H1 (cell line): ENCODE measurements around the gene FAM98C. TPM values are rescaled to one million over a fixed set of nuclear protein-coding genes. Genes with fewer than 3 reads are reported as not detected.

Source experiments
- CTCF ChIA-PET: fragments of 300-600 bp; sonication (Branson Sonifier 250); formaldehyde crosslinking; loops from one replicate; lab custom pipeline; 2021; ENCODE audit not compliant: partially characterized antibody; lab: Charles Lee
- POLR2A ChIA-PET: fragments of 300-600 bp; sonication (Branson Sonifier 250); formaldehyde crosslinking; loops from one replicate; lab custom pipeline; 2021; ENCODE audit warnings: inconsistent platforms; ENCODE audit not compliant: partially characterized antibody; lab: Charles Lee
- DNase-seq, 2 experiments: peaks; one replicate each; pipeline versions ENCODE4 v3.0.0 to v3.0.0-alpha.2; 2010 to 2022; ENCODE audit warnings: low spot score in 2 of 2, low read depth in 1 of 2, mixed read lengths in 1 of 2
- FAIRE-seq: peaks from 2 replicates; lab custom pipeline; 2011; peaks lifted over from hg19 to GRCh38; lab: Jason Lieb, UNC
- H2AFZ ChIP-seq: 2 replicates; pipeline ENCODE4 v1.8.1; 2012; ENCODE audit warnings: low read length, inconsistent platforms
- H2AK5ac ChIP-seq: 2 replicates; pipeline ENCODE4 v1.6.1; 2013; ENCODE audit warnings: low read depth, low read length
- H2BK120ac ChIP-seq: replicated peaks from 2 replicates; pipeline ENCODE3; 2013; ENCODE audit warnings: low read depth, low read length, inconsistent platforms
- H2BK12ac ChIP-seq: 2 replicates; pipeline ENCODE4 v1.6.1; 2013; ENCODE audit warnings: low read depth, low read length
- H2BK15ac ChIP-seq: 2 replicates; pipeline ENCODE4 v1.6.1; 2013; ENCODE audit warnings: low read length
- H2BK20ac ChIP-seq: 2 replicates; pipeline ENCODE4 v1.6.1; 2013; ENCODE audit warnings: low read length
- H2BK5ac ChIP-seq: 2 replicates; pipeline ENCODE4 v1.6.1; 2013; ENCODE audit warnings: low read depth, low read length
- H3K14ac ChIP-seq: 2 replicates; pipeline ENCODE4 v1.6.1; 2013; ENCODE audit warnings: inconsistent platforms; ENCODE audit not compliant: insufficient read length
- H3K18ac ChIP-seq: 2 replicates; pipeline ENCODE4 v1.6.1; 2013; ENCODE audit warnings: low read length; ENCODE audit errors: extremely low read depth
- H3K23ac ChIP-seq: 2 replicates; pipeline ENCODE4 v1.6.1; 2013; ENCODE audit warnings: inconsistent platforms; ENCODE audit not compliant: insufficient read length
- H3K23me2 ChIP-seq: 2 replicates; pipeline ENCODE4 v1.6.1; 2013; ENCODE audit warnings: low read depth, low read length
- H3K27ac ChIP-seq: 2 replicates; pipeline ENCODE4 v1.6.1; 2011; ENCODE audit warnings: low read depth, low read length, inconsistent platforms
- H3K27me3 ChIP-seq, 4 experiments: replicated peaks in 1 of 4; 1 replicate in 1 of 4; 2 replicates in 3 of 4; pipeline versions ENCODE4 v1.6.1 to v1.8.1; 2011 to 2013; ENCODE audit warnings: low read length in 3 of 4, mild to moderate bottlenecking in 3 of 4, inconsistent platforms in 2 of 4, mixed read lengths in 2 of 4, moderate library complexity in 1 of 4; ENCODE audit not compliant: control insufficient read depth in 3 of 4, insufficient read depth in 3 of 4; ENCODE audit errors: extremely low read depth in 1 of 4
- H3K36me3 ChIP-seq, 4 experiments: 2 replicates each; pipeline versions ENCODE4 v1.6.1 to v1.8.1; 2011 to 2013; ENCODE audit warnings: mild to moderate bottlenecking in 4 of 4, low read length in 3 of 4, moderate library complexity in 2 of 4, control low read depth in 1 of 4, inconsistent platforms in 1 of 4; ENCODE audit not compliant: insufficient read depth in 4 of 4, control insufficient read depth in 2 of 4
- H3K4ac ChIP-seq: replicated peaks from 2 replicates; pipeline ENCODE3; 2013; ENCODE audit warnings: low read length, low read depth, mixed read lengths, inconsistent platforms; ENCODE audit not compliant: insufficient read length
- H3K4me1 ChIP-seq, 4 experiments: replicated peaks in 1 of 4; 1 replicate in 1 of 4; 2 replicates in 3 of 4; pipeline versions ENCODE4 v1.6.1 to v1.8.1; 2011 to 2013; ENCODE audit warnings: low read length in 3 of 4, inconsistent platforms in 2 of 4, mixed read lengths in 1 of 4; ENCODE audit not compliant: insufficient read depth in 4 of 4, control insufficient read depth in 3 of 4
- H3K4me2 ChIP-seq, 2 experiments: 2 replicates each; pipeline versions ENCODE4 v1.6.1 to v1.8.1; 2011 to 2013; ENCODE audit warnings: low read depth in 2 of 2, low read length in 2 of 2, control low read depth in 1 of 2, inconsistent platforms in 1 of 2, mild to moderate bottlenecking in 1 of 2; ENCODE audit not compliant: insufficient read depth in 1 of 2
- H3K4me3 ChIP-seq, 4 experiments: fragments of 200-600, 300-600 bp in 1 of 4; sonication (generic), shearing (Covaris generic), sonication (Bioruptor Twin) in 1 of 4; 2 replicates each; pipeline versions ENCODE4 v1.5.1 to v1.8.1; 2011 to 2016; ENCODE audit warnings: low read length in 4 of 4, low read depth in 3 of 4, control low read depth in 2 of 4, inconsistent platforms in 2 of 4, mild to moderate bottlenecking in 2 of 4, mixed read lengths in 1 of 4, moderate library complexity in 1 of 4; ENCODE audit not compliant: insufficient read depth in 2 of 4; ENCODE audit errors: extremely low read depth in 1 of 4
- H3K56ac ChIP-seq: replicated peaks from 2 replicates; pipeline ENCODE3; 2013; ENCODE audit warnings: low read depth, mild to moderate bottlenecking, mixed read lengths, low read length, inconsistent platforms; ENCODE audit not compliant: insufficient read length
- H3K79me1 ChIP-seq: 2 replicates; pipeline ENCODE4 v1.6.1; 2013; ENCODE audit warnings: low read depth, low read length, control low read depth
- H3K79me2 ChIP-seq, 2 experiments: 2 replicates each; pipeline versions ENCODE4 v1.6.1 to v1.8.1; 2012 to 2013; ENCODE audit warnings: low read length in 2 of 2, mild to moderate bottlenecking in 2 of 2, inconsistent platforms in 1 of 2; ENCODE audit not compliant: insufficient read depth in 2 of 2, control insufficient read depth in 1 of 2
- H3K9ac ChIP-seq, 4 experiments: replicated peaks in 1 of 4; 1 replicate in 1 of 4; 2 replicates in 3 of 4; pipeline versions ENCODE4 v1.6.1 to v1.8.1; 2011 to 2013; ENCODE audit warnings: low read depth in 3 of 4, low read length in 3 of 4, control low read depth in 2 of 4, mild to moderate bottlenecking in 2 of 4, moderate library complexity in 2 of 4, inconsistent platforms in 1 of 4; ENCODE audit errors: extremely low read depth in 1 of 4
- H3K9me3 ChIP-seq, 2 experiments: 2 replicates each; pipeline versions ENCODE4 v1.6.1 to v1.8.1; 2012 to 2013; ENCODE audit warnings: mild to moderate bottlenecking in 2 of 2, moderate library complexity in 2 of 2, control low read depth in 1 of 2, inconsistent platforms in 1 of 2, low read depth in 1 of 2, low read length in 1 of 2, mixed read lengths in 1 of 2; ENCODE audit not compliant: insufficient read depth in 2 of 2
- H4K20me1 ChIP-seq, 2 experiments: replicated peaks in 1 of 2; 2 replicates each; pipeline versions ENCODE3 to v1.8.1; 2011 to 2013; ENCODE audit warnings: inconsistent platforms in 2 of 2, low read length in 2 of 2, mild to moderate bottlenecking in 1 of 2; ENCODE audit not compliant: insufficient read depth in 2 of 2, control insufficient read depth in 1 of 2
- H4K5ac ChIP-seq: 2 replicates; pipeline ENCODE4 v1.6.1; 2013; ENCODE audit warnings: low read length, low read depth, mixed read lengths, inconsistent platforms; ENCODE audit not compliant: insufficient read length
- H4K8ac ChIP-seq: 2 replicates; pipeline ENCODE4 v1.8.0; 2013; ENCODE audit warnings: mild to moderate bottlenecking, moderate library complexity, low read length, inconsistent platforms; ENCODE audit not compliant: insufficient read depth; ENCODE audit errors: extremely low read depth
- H4K91ac ChIP-seq: replicated peaks from 2 replicates; pipeline ENCODE3; 2013; ENCODE audit warnings: low read length, mixed read lengths, inconsistent platforms; ENCODE audit not compliant: insufficient read length
- ASH2L ChIP-seq: fragments of 200-600, 300-600 bp; sonication (generic); IDR thresholded peaks from one replicate; pipeline ENCODE4 v1.7.1; 2017; ENCODE audit warnings: low read length
- BCL11A ChIP-seq, 2 experiments: IDR thresholded peaks; one replicate each; pipeline ENCODE4 v1.6.1; 2011; ENCODE audit warnings: low read depth in 2 of 2, low read length in 2 of 2, mild to moderate bottlenecking in 2 of 2
- BRCA1 ChIP-seq: IDR thresholded peaks from 2 replicates; pipeline ENCODE4 v1.6.1; 2012; ENCODE audit warnings: low read depth, low read length, improper control_type of control experiment
- CTBP2 ChIP-seq: IDR thresholded peaks from 2 replicates; pipeline ENCODE4 v1.7.0; 2011; ENCODE audit warnings: borderline replicate concordance, mild to moderate bottlenecking, moderate library complexity, mixed read lengths, low read length; ENCODE audit not compliant: insufficient read depth, insufficient read length
- FOSL1 ChIP-seq: IDR thresholded peaks from 2 replicates; pipeline ENCODE4 v1.6.1; 2011; ENCODE audit warnings: mild to moderate bottlenecking, low read depth, low read length, moderate library complexity; ENCODE audit not compliant: insufficient read depth
- JUND ChIP-seq: IDR thresholded peaks from 2 replicates; pipeline ENCODE4 v1.6.1; 2011; ENCODE audit warnings: mild to moderate bottlenecking, improper control_type of control experiment, low read length
- MAFK ChIP-seq: IDR thresholded peaks from 2 replicates; pipeline ENCODE4 v1.6.1; 2012; ENCODE audit warnings: low read depth, mild to moderate bottlenecking, improper control_type of control experiment, low read length
- PHF8 ChIP-seq: fragments of 200-600 bp; sonication (generic); conservative IDR thresholded peaks from 2 replicates; pipeline ENCODE4 v1.7.1; 2012; ENCODE audit warnings: low read depth, mild to moderate bottlenecking, inconsistent platforms, low read length, moderate library complexity
- RXRA ChIP-seq: IDR thresholded peaks from 2 replicates; pipeline ENCODE4 v1.6.1; 2011; ENCODE audit warnings: low read depth, mild to moderate bottlenecking, low read length, moderate library complexity; ENCODE audit not compliant: insufficient read depth
- TAF1 ChIP-seq: IDR thresholded peaks from 2 replicates; pipeline ENCODE4 v1.6.1; 2011; ENCODE audit warnings: mild to moderate bottlenecking, low read depth, low read length
- TAF7 ChIP-seq: optimal IDR thresholded peaks from 2 replicates; pipeline ENCODE3; 2011; ENCODE audit warnings: low read depth, mild to moderate bottlenecking, inconsistent platforms, low read length, moderate library complexity, borderline replicate concordance
- WGBS, 2 experiments: shearing (Covaris generic) in 1 of 2; methylation state at CpG; one replicate each; pipeline versions ENCODE4 v1.1.6 to v1.1.7; 2013 to 2015; ENCODE audit warnings: low lambda C conversion rate in 2 of 2, mixed read lengths in 2 of 2, inconsistent platforms in 1 of 2, low coverage in 1 of 2, missing lambda C conversion rate in 1 of 2; ENCODE audit not compliant: insufficient replicate concordance in 2 of 2, insufficient coverage in 1 of 2, insufficient read length in 1 of 2; ENCODE audit errors: extremely low coverage in 1 of 2, missing lambda C conversion rate in 1 of 2; 5-methylcytosine and 5-hydroxymethylcytosine counted together
- polyA plus RNA-seq, 7 experiments: library from polyadenylated mRNA; depleted of rRNA in 3 of 7; stranded (reverse) in 5 of 7; unstranded in 2 of 7; fragments of >200 nt in 5 of 7; fragments of 200-250 nt in 2 of 7; gene quantifications; 1 replicate in 5 of 7; 2 replicates in 1 of 7; 4 replicates in 1 of 7; pipeline versions ENCODE4 v1.2.1 to v1.2.3, GENCODE V29; 2011 to 2013; ENCODE audit warnings: missing spikeins in 2 of 7, mixed read lengths in 2 of 7
- total RNA-seq: library from RNA; stranded (reverse); fragmentation: NEBNext Ultra II Directional; extraction: Animal tissue kit (Norgen Biotek cat#: 25700); gene quantifications from 2 replicates; pipeline ENCODE4 v1.2.1, GENCODE V29; 2021

Gene FAM98C
- total and polyA plus RNA-seq, 2 of the 8 experiments (the other 6 are each of a cell fraction or from before 2014, with no cell fraction given), result 6.1 to 9.4 TPM

GRCh38 chr19:38409631-38410133 is 6.8 kb downstream of the FAM98C start:
- Histone ChIP-seq H3K4me1 (peaks cover 0 to 3% (median 0%) of the 10 kb centered on the region in 4 experiments; a peak in 1 of 7 replicates), H3K4me2 (no peak overlapping the region), H2BK12ac (no peak overlapping the region), H3K9ac (peak overlapping the region in 1 of 4 experiments; percentile 11; a peak in 1 of 7 replicates), H3K9me3 (no peaks in the 10 kb centered on the region), H3K18ac (no peak overlapping the region), H2AK5ac (peak overlapping the region; percentile 53; the same call in 1 of the 2 replicates), H3K23me2 (no peaks in the 10 kb centered on the region), H3K56ac (no peak overlapping the region), H3K27me3 (peaks cover 0 to 2% (median 0%) of the 10 kb centered on the region in 4 experiments; a peak in 1 of 7 replicates), H3K27ac (no peak overlapping the region), H2BK15ac (no peak overlapping the region), H4K91ac (no peak overlapping the region), H3K4me3 (no peak overlapping the region), H3K14ac (no peak overlapping the region), H2BK120ac (no peak overlapping the region), H3K4ac (no peak overlapping the region), H3K23ac (peak overlapping the region; percentile 79), H3K79me1 (no peaks in the 10 kb centered on the region; the same call in 1 of the 2 replicates), H2BK20ac (no peak overlapping the region), H4K20me1 (no peaks in the 10 kb centered on the region), H2AFZ (no peak overlapping the region), H4K8ac (no peak overlapping the region), H3K36me3 (no peaks in the 10 kb centered on the region), H2BK5ac (no peak overlapping the region), H3K79me2 (no peaks in the 10 kb centered on the region), H4K5ac (no peak overlapping the region)
- FAIRE-seq, result no peak
- DNase-seq, result no peak
- ChIA-PET POLR2A (interaction anchor here (1.6 to 1.7 kb wide), 2 partner anchors 11 to 15 kb away, joined by 4 to 5 read pairs; no protein-coding TSS in a partner anchor), CTCF (interaction anchor here (0.8 to 1.1 kb wide), 3 partner anchors 38 to 225 kb away, joined by 3 to 4 read pairs (median 3); no protein-coding TSS in a partner anchor)
- TF ChIP-seq FOSL1, result no peak
- TF ChIP-seq TAF1, result no peak
- TF ChIP-seq RXRA, result no peak
- no peak for TF ChIP-seq MAFK
- no peak for TF ChIP-seq TAF7
- TF ChIP-seq JUND, result no peak
- no peak for TF ChIP-seq CTBP2
- no peak for TF ChIP-seq BCL11A (IDR thresholded peaks at IDR 0.05; ENCODE audit: low read depth in 2 of 2, low read length in 2 of 2)
- TF ChIP-seq BRCA1, result no peak
- TF ChIP-seq ASH2L, result no peak
- no peak for TF ChIP-seq PHF8
- WGBS, 2 experiments, result 93% methylated on average over 6 of the region's 7 CpGs; no CpG with 5 or more reads in 1 of the 2 experiments
